MM.1S (cell line): ENCODE data around the gene SLC25A1.
"Not testable (repeated sequence)": the region's sequence is repeated elsewhere in the genome, so short reads cannot be mapped to it uniquely, and the experiment has no call there.

Experiments
- DNase-seq: peaks from one replicate; pipeline ENCODE4 v3.0.0-alpha.2; 2015
- H2AFZ ChIP-seq: fragments of 300-600 bp; sonication (generic); 2 replicates; pipeline ENCODE4 v1.6.0; 2016; ENCODE audit warnings: antibody characterized with exemption, low read length
- H3F3A ChIP-seq: fragments of 300-600 bp; sonication (generic); 2 replicates; pipeline ENCODE4 v1.6.1; 2016; ENCODE audit warnings: mild to moderate bottlenecking, antibody characterized with exemption, low read length, moderate library complexity, mixed read lengths; ENCODE audit not compliant: insufficient read depth
- H3K27ac ChIP-seq: fragments of 300-600 bp; sonication (generic); 2 replicates; pipeline ENCODE4 v1.5.1; 2016; ENCODE audit warnings: mild to moderate bottlenecking, low read length
- H3K27me3 ChIP-seq: fragments of 300-600 bp; sonication (generic); replicated peaks from 2 replicates; pipeline ENCODE4 v1.6.0; 2016; ENCODE audit warnings: low read length; ENCODE audit not compliant: insufficient read depth
- H3K36me3 ChIP-seq: fragments of 300-600 bp; sonication (generic); replicated peaks from 2 replicates; pipeline ENCODE4 v1.6.1; 2016; ENCODE audit warnings: mild to moderate bottlenecking, low read length, mixed read lengths; ENCODE audit not compliant: insufficient read depth
- H3K4me1 ChIP-seq: fragments of 300-600 bp; sonication (generic); 2 replicates; pipeline ENCODE4 v1.6.1; 2016; ENCODE audit warnings: low read length, mixed read lengths
- H3K4me2 ChIP-seq: fragments of 300-600 bp; sonication (generic); 2 replicates; pipeline ENCODE4 v1.6.0; 2016; ENCODE audit warnings: low read depth, low read length
- H3K4me3 ChIP-seq: fragments of 300-600 bp; sonication (generic); 2 replicates; pipeline ENCODE4 v1.5.1; 2016; ENCODE audit warnings: low read length, mixed read lengths
- H3K79me2 ChIP-seq: fragments of 300-600 bp; sonication (generic); 2 replicates; pipeline ENCODE4 v1.6.1; 2016; ENCODE audit warnings: mixed run types, low read length, mixed read lengths
- H3K9ac ChIP-seq: fragments of 300-600 bp; sonication (generic); 2 replicates; pipeline ENCODE4 v1.6.1; 2016; ENCODE audit warnings: low read length, mixed read lengths
- H3K9me2 ChIP-seq: fragments of 300-600 bp; sonication (generic); replicated peaks from 2 replicates; pipeline ENCODE4 v1.6.1; 2016; ENCODE audit warnings: mild to moderate bottlenecking, low read length, mixed read lengths; ENCODE audit not compliant: insufficient read depth
- H3K9me3 ChIP-seq: fragments of 300-600 bp; sonication (generic); replicated peaks from 2 replicates; pipeline ENCODE4 v1.6.1; 2016; ENCODE audit warnings: mild to moderate bottlenecking, low read length, mixed read lengths; ENCODE audit not compliant: insufficient read depth
- H4K20me1 ChIP-seq: fragments of 300-600 bp; sonication (generic); 2 replicates; pipeline ENCODE4 v1.6.1; 2016; ENCODE audit warnings: mild to moderate bottlenecking, low read length, moderate library complexity, mixed read lengths; ENCODE audit not compliant: insufficient read depth
- EZH2 ChIP-seq: fragments of 300-600 bp; sonication (generic); optimal IDR thresholded peaks from 2 replicates; pipeline ENCODE3; 2017; ENCODE audit warnings: low read depth, mild to moderate bottlenecking, antibody characterized with exemption, low read length, mixed read lengths
- EZH2phosphoT487 ChIP-seq: fragments of 300-600 bp; sonication (generic); IDR thresholded peaks from 2 replicates; pipeline ENCODE4 v1.6.1; 2018; ENCODE audit warnings: antibody characterized with exemption, low read length
- TF ChIP-seq, protein P1 (sequence below): fragments of 300-600 bp; sonication (generic); IDR thresholded peaks from 2 replicates; pipeline ENCODE4 v1.5.1; 2016; ENCODE audit warnings: antibody characterized with exemption, low read length, mixed read lengths

The SLC25A1 gene

DNA sequence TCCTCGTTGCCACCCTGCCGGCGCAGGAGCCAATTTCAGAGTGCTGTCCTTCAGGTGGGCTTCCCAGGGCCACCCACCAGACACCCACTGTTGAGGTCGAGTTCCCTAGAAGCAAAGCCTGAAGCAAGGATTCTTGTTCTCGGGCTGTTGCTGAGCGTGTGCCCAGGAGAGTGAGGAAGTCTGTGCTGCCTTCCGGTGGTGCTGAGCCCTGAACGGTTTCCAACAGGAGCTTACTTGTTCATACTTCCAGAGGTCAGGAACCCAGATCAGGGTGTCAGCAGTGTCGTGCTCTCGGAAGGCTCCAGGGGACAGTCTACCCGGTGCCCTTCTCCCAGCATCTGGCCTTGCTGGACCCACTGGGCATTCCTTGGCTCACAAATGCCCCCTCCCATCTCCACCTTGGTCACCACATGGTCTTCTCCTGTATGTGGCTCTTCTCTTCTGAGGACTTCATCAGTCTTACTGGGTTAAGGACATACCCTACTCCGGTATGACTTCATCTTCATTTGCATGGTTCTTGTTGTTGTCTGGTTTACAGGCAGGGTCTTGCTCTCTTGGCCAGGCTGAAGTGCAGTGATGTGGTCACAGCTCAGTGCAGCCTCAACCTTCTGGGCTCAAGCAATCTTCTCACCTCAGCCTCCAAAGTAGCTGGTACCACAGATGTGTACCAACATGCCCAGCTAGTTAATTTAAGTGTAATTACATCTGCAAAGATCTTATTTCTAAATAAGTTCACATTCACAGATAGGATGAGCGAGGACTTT, 11.2 kb downstream of the SLC25A1 start:
- DNase-seq, result no peak
- no peak overlapping the region for H3K4me2 ChIP-seq
- no peaks in the 10 kb centered on the region for H3K9me2 ChIP-seq
- TF ChIP-seq, protein P1, sequence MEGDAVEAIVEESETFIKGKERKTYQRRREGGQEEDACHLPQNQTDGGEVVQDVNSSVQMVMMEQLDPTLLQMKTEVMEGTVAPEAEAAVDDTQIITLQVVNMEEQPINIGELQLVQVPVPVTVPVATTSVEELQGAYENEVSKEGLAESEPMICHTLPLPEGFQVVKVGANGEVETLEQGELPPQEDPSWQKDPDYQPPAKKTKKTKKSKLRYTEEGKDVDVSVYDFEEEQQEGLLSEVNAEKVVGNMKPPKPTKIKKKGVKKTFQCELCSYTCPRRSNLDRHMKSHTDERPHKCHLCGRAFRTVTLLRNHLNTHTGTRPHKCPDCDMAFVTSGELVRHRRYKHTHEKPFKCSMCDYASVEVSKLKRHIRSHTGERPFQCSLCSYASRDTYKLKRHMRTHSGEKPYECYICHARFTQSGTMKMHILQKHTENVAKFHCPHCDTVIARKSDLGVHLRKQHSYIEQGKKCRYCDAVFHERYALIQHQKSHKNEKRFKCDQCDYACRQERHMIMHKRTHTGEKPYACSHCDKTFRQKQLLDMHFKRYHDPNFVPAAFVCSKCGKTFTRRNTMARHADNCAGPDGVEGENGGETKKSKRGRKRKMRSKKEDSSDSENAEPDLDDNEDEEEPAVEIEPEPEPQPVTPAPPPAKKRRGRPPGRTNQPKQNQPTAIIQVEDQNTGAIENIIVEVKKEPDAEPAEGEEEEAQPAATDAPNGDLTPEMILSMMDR, result no peak
- TF ChIP-seq EZH2phosphoT487 (no peak), EZH2 (no peak)
- H3K27ac ChIP-seq, result no peak overlapping the region
- H3K4me1 ChIP-seq, result 0 out of 2 replicates have a peak, but pooled peaks cover under 1% of the 10 kb centered on the region
- H3K79me2 ChIP-seq, result peaks cover 13% of the 10 kb centered on the region
- H3K36me3 ChIP-seq, result no peaks in the 10 kb centered on the region
- peaks cover 56% of the 10 kb centered on the region for H3K27me3 ChIP-seq
- no peak overlapping the region for H3K9ac ChIP-seq
- H3K4me3 ChIP-seq, result no peak overlapping the region
- H4K20me1 ChIP-seq, result no peaks in the 10 kb centered on the region
- no peaks in the 10 kb centered on the region for H3K9me3 ChIP-seq
- H3F3A ChIP-seq, result no peaks in the 10 kb centered on the region
- no peak overlapping the region for H2AFZ ChIP-seq

DNA sequence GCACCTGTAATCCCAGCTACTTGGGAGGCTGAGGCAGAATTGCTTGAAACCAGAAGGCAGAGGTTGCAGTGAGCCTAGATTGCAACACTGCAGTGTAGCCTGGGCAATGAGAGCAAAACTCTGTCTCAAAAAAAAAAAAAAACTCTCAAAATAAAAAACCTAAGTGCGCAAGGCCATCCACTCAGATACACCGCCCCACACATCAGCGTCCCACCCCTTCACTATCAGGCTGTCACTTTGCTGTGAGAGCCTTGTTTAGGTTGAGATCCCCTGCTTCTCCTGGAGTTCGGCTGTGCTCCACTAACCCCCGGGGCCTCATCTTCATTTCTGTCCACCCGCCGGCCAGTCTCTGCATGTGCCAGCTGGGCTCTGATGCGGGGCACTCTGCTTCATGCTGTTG, 12.1 kb downstream of the SLC25A1 start:
- no peak for TF ChIP-seq EZH2phosphoT487
- TF ChIP-seq EZH2, result no peak
- TF ChIP-seq, protein P1, result no peak
- H3K9me2 ChIP-seq, result no peaks in the 10 kb centered on the region
- no peak overlapping the region for H3K4me3 ChIP-seq
- peaks cover 56% of the 10 kb centered on the region for H3K27me3 ChIP-seq
- H3K4me2 ChIP-seq, result no peak overlapping the region
- no peaks in the 10 kb centered on the region for H3K36me3 ChIP-seq
- H3K9me3 ChIP-seq, result no peaks in the 10 kb centered on the region
- no peaks in the 10 kb centered on the region for H3K4me1 ChIP-seq
- no peak overlapping the region for H2AFZ ChIP-seq
- no peak overlapping the region for H3K27ac ChIP-seq
- peaks cover 4% of the 10 kb centered on the region; the same call in 1 of the 2 replicates for H3K79me2 ChIP-seq
- H4K20me1 ChIP-seq, result no peaks in the 10 kb centered on the region
- H3F3A ChIP-seq, result no peaks in the 10 kb centered on the region
- H3K9ac ChIP-seq, result no peak overlapping the region
- DNase-seq, result no peak

DNA sequence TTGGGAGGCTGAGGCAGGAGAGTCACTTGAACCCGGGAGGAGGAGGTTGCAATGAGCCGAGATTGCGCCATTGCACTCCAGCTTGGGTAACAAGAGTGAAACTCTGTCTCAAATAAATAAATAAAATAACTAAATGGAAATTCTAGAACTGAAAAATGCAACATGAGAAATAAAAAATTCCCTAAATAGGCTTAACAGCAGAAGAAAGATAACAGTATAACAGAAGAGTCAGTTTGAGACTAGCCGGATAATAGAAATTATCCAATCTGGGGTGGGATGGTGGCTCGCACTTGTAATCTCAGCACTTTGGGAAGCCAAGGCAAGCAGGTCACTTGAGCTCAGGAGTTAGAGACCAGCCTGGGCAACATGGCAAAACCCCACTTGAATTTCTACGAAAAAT, 14.1 kb downstream of the SLC25A1 start:
- no peaks in the 10 kb centered on the region for H3F3A ChIP-seq
- H3K9me3 ChIP-seq, result no peaks in the 10 kb centered on the region
- H2AFZ ChIP-seq, result no peak overlapping the region
- H3K79me2 ChIP-seq, result no peaks in the 10 kb centered on the region
- peaks cover 44% of the 10 kb centered on the region for H3K27me3 ChIP-seq
- H3K36me3 ChIP-seq, result no peaks in the 10 kb centered on the region
- no peak for DNase-seq
- TF ChIP-seq EZH2phosphoT487, result no peak
- TF ChIP-seq EZH2, result no peak
- TF ChIP-seq, protein P1, result no peak
- no peak overlapping the region for H3K4me2 ChIP-seq
- no peaks in the 10 kb centered on the region for H3K9me2 ChIP-seq
- H3K4me1 ChIP-seq, result no peaks in the 10 kb centered on the region
- H4K20me1 ChIP-seq, result no peaks in the 10 kb centered on the region
- no peak overlapping the region for H3K4me3 ChIP-seq
- H3K9ac ChIP-seq, result no peak overlapping the region
- H3K27ac ChIP-seq, result no peak overlapping the region

DNA sequence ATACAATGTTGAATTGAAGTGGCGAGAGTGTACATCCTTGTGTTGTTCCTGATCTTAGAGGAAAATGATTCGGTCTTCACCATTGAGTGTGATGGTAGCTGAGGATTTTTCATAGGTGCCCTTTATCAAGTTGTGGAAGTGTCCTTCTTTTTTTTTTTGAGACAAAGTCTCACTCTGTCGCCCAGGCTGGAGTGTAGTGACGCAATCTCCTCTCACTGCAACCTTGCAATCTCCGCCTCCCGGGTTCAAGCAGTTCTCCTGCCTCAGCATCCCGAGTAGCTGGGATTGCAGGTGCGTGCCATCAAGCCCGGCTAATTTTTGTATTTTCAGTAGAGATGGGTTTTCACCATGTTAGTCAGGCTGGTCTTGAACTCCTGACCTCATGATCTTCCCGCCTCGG, 19.9 kb downstream of the SLC25A1 start:
- not testable (repeated sequence) for H4K20me1 ChIP-seq, H3K9me2 ChIP-seq, H3K4me1 ChIP-seq, DNase-seq, H2AFZ ChIP-seq, H3K4me3 ChIP-seq, H3K9me3 ChIP-seq, H3K79me2 ChIP-seq, H3K4me2 ChIP-seq, H3K9ac ChIP-seq, H3K36me3 ChIP-seq, H3F3A ChIP-seq, H3K27me3 ChIP-seq, H3K27ac ChIP-seq

DNA sequence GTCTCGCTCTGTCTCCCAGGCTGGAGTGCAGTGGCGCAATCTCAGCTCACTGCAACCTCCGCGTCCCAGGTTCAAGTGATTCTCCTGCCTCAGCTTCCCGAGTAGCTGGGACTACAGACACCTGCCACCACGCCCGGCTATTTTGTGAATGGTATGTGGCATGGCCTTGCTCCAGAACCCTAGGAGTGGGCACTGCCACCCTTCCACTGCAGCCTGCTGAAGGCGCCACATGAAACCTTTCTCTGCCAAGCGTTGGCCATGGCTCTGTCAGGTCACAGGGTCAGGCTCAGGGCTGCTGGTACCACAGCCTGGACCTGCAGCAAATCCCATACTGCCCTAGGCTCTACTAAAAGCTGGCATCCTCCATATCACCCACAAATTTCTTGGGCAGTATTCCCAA, 22.4 kb downstream of the SLC25A1 start:
- H3K9me2 ChIP-seq, DNase-seq, H3K4me3 ChIP-seq, H3K79me2 ChIP-seq, H3K4me2 ChIP-seq, H3K9me3 ChIP-seq, H3K9ac ChIP-seq, H3K27ac ChIP-seq, H3K4me1 ChIP-seq, H3F3A ChIP-seq, H4K20me1 ChIP-seq, H2AFZ ChIP-seq, H3K36me3 ChIP-seq: not testable (repeated sequence)
- H3K27me3 ChIP-seq, result peaks cover 26% of the 10 kb centered on the region
